WTC11 (cell line): ENCODE results near the gene SGK2. TPM values are rescaled to one million over a fixed set of nuclear protein-coding genes. Genes with fewer than 3 reads are reported as not detected.

Experiments
- ATAC-seq: fragments of 200-7000 bp; cut with Tn5 transposase; 2 replicates; pipeline ENCODE4 v1.10.0; 2021; ENCODE audit warnings: mild to moderate bottlenecking, moderate library complexity
- CTCF ChIA-PET: fragments of 300-600 bp; sonication (Branson Sonifier 250); formaldehyde crosslinking; loops from one replicate; lab custom pipeline; 2021; ENCODE audit warnings: antibody characterized with exemption; lab: Charles Lee
- POLR2A ChIA-PET: fragments of 350-600 bp; sonication (Branson Sonifier 250); formaldehyde crosslinking; loops from one replicate; lab custom pipeline; 2021; ENCODE audit warnings: antibody characterized with exemption; lab: Charles Lee
- DNase-seq: peaks from one replicate; pipeline ENCODE4 v3.0.0; 2021; ENCODE audit warnings: low spot score
- H3K27ac Mint-ChIP-seq: 2 replicates; pipeline ENCODE4 v1.8.0; 2021; ENCODE audit warnings: mixed read lengths
- H3K27me3 Mint-ChIP-seq: 2 replicates; pipeline ENCODE4 v1.8.0; 2021; ENCODE audit warnings: low read depth, mild to moderate bottlenecking, moderate library complexity, mixed read lengths
- H3K36me3 Mint-ChIP-seq: 2 replicates; pipeline ENCODE4 v1.8.0; 2021; ENCODE audit warnings: mixed read lengths
- H3K4me1 Mint-ChIP-seq: 2 replicates; pipeline ENCODE4 v1.8.0; 2022; ENCODE audit warnings: mixed read lengths
- H3K4me3 Mint-ChIP-seq: 2 replicates; pipeline ENCODE4 v1.8.0; 2021; ENCODE audit warnings: mild to moderate bottlenecking, moderate library complexity, mixed read lengths
- H3K9me3 Mint-ChIP-seq: 2 replicates; pipeline ENCODE4 v1.8.0; 2021; ENCODE audit warnings: mixed read lengths
- AFF4 ChIP-seq: sonication (generic); formaldehyde crosslinking; IDR thresholded peaks from 2 replicates; pipeline ENCODE4 v1.8.1; 2023; ENCODE audit warnings: mild to moderate bottlenecking, missing genetic modification reagents, borderline replicate concordance
- ATF1 ChIP-seq: sonication (generic); formaldehyde crosslinking; IDR thresholded peaks from 2 replicates; pipeline ENCODE4 v1.8.1; 2023; ENCODE audit warnings: mild to moderate bottlenecking, moderate library complexity, missing genetic modification reagents
- ATF2 ChIP-seq: sonication (generic); formaldehyde crosslinking; IDR thresholded peaks from 2 replicates; pipeline ENCODE4 v1.8.1; 2022; ENCODE audit warnings: low read depth, missing genetic modification reagents, borderline replicate concordance
- ATF6 ChIP-seq: sonication (generic); formaldehyde crosslinking; IDR thresholded peaks from 2 replicates; pipeline ENCODE4 v1.8.1; 2023; ENCODE audit warnings: mild to moderate bottlenecking, missing genetic modification reagents
- CBFB ChIP-seq: sonication (generic); formaldehyde crosslinking; IDR thresholded peaks from 2 replicates; pipeline ENCODE4 v1.8.1; 2022; ENCODE audit warnings: mild to moderate bottlenecking, low read depth, missing genetic modification reagents
- CDX4 ChIP-seq: fragments of 250-450 bp; sonication (Bioruptor Pico); IDR thresholded peaks from 2 replicates; pipeline ENCODE4 v1.9.0; 2021; ENCODE audit warnings: moderate library complexity, mild to moderate bottlenecking, inconsistent platforms, borderline replicate concordance
- CREB1 ChIP-seq: sonication (generic); formaldehyde crosslinking; IDR thresholded peaks from 2 replicates; pipeline ENCODE4 v1.8.0; 2023; ENCODE audit warnings: mild to moderate bottlenecking, missing genetic modification reagents
- ETV6 ChIP-seq: sonication (generic); formaldehyde crosslinking; IDR thresholded peaks from 2 replicates; pipeline ENCODE4 v1.8.1; 2022; ENCODE audit warnings: mild to moderate bottlenecking, missing genetic modification reagents
- FOXJ3 ChIP-seq: sonication (generic); formaldehyde crosslinking; IDR thresholded peaks from 2 replicates; pipeline ENCODE4 v1.9.0; 2021; ENCODE audit warnings: missing genetic modification reagents, mild to moderate bottlenecking, borderline replicate concordance
- FOXP1 ChIP-seq: sonication (generic); formaldehyde crosslinking; IDR thresholded peaks from 2 replicates; pipeline ENCODE4 v1.8.0; 2022; ENCODE audit warnings: missing genetic modification reagents, mild to moderate bottlenecking, moderate library complexity, borderline replicate concordance
- MAX ChIP-seq: sonication (generic); formaldehyde crosslinking; IDR thresholded peaks from 2 replicates; pipeline ENCODE4 v1.8.0; 2022; ENCODE audit warnings: mild to moderate bottlenecking, missing genetic modification reagents
- NFATC4 ChIP-seq: fragments of 250-450 bp; sonication (Bioruptor Pico); IDR thresholded peaks from 2 replicates; pipeline ENCODE4 v1.9.0; 2021; ENCODE audit warnings: mild to moderate bottlenecking
- NR2C2 ChIP-seq: sonication (generic); formaldehyde crosslinking; IDR thresholded peaks from 2 replicates; pipeline ENCODE4 v1.8.0; 2022; ENCODE audit warnings: mild to moderate bottlenecking, missing genetic modification reagents
- PREB ChIP-seq: sonication (generic); formaldehyde crosslinking; IDR thresholded peaks from 2 replicates; pipeline ENCODE4 v1.8.1; 2022; ENCODE audit warnings: mild to moderate bottlenecking, missing genetic modification reagents, moderate library complexity, borderline replicate concordance
- PRRX2 ChIP-seq: fragments of 250-450 bp; sonication (Bioruptor Pico); IDR thresholded peaks from 2 replicates; pipeline ENCODE4 v1.8.0; 2021; ENCODE audit warnings: mild to moderate bottlenecking
- TCF7 ChIP-seq: sonication (generic); formaldehyde crosslinking; IDR thresholded peaks from 2 replicates; pipeline ENCODE4 v1.8.0; 2022; ENCODE audit warnings: mild to moderate bottlenecking, low read depth, missing genetic modification reagents, moderate library complexity
- USF1 ChIP-seq: sonication (generic); formaldehyde crosslinking; IDR thresholded peaks from 2 replicates; pipeline ENCODE4 v1.8.0; 2022; ENCODE audit warnings: mild to moderate bottlenecking, missing genetic modification reagents
- ZNF425 ChIP-seq: fragments of 250-450 bp; sonication (Bioruptor Pico); conservative IDR thresholded peaks from 2 replicates; pipeline ENCODE4 v1.9.0; 2021; ENCODE audit warnings: mild to moderate bottlenecking
- total RNA-seq: library from RNA; stranded (reverse); gene quantifications from 3 replicates; pipeline ENCODE4 v1.2.3, GENCODE V29; 2021

The SGK2 gene
- total RNA-seq, 1 experiment from 2014 or later: 0.74 TPM

GRCh38 chr20:43514648-43514999 lies 44.2 kb upstream of the SGK2 start:
- CTCF ChIA-PET: interaction anchor here (0.6 to 2.1 kb wide), 5 partner anchors 23 to 1606 kb away, joined by 3 to 15 read pairs (median 5); partner anchors contain the start of gene IFT52
- H3K27me3 Mint-ChIP-seq: no peaks in the 10 kb centered on the region
- TF ChIP-seq ETV6 (no peak), USF1 (no peak), NR2C2 (CRISPR knock-in tag) (peak; percentile 42; the same call in 1 of the 2 replicates), TCF7 (CRISPR knock-in tag) (0 out of 2 replicates have a peak, but pooled peaks have one; percentile 33), MAX (CRISPR knock-in tag) (peak; percentile 30; the same call in 1 of the 2 replicates), FOXP1 (CRISPR knock-in tag) (no peak), PRRX2 (CRISPR knock-in tag) (0 out of 2 replicates have a peak, but pooled peaks have one; percentile 24)
- TF ChIP-seq, all 79 proteins: peak for 4
- Mint-ChIP-seq H3K4me3 (peak overlapping the region; percentile 87), H3K9me3 (peaks cover under 1% of the 10 kb centered on the region), H3K36me3 (peaks cover 20% of the 10 kb centered on the region), H3K4me1 (peaks cover 5% of the 10 kb centered on the region), H3K27ac (peak overlapping the region; percentile 80)
- ATAC-seq: peak; percentile 24
- DNase-seq: peak; percentile 63
- POLR2A ChIA-PET: interaction anchor here (0.6 to 2.0 kb wide), 2 partner anchors 57 to 1100 kb away, joined by 3 to 12 read pairs; partner anchors contain the start of gene SRSF6

GRCh38 chr20:43515628-43516027 lies 43.2 kb upstream of the SGK2 start:
- DNase-seq (no peak), ATAC-seq (no peak)
- Mint-ChIP-seq H3K27ac (no peak overlapping the region), H3K9me3 (peaks cover 10% of the 10 kb centered on the region), H3K4me3 (peak overlapping the region; percentile 87), H3K4me1 (peaks cover 5% of the 10 kb centered on the region), H3K27me3 (no peaks in the 10 kb centered on the region), H3K36me3 (peaks cover 29% of the 10 kb centered on the region)
- TF ChIP-seq ATF1 (CRISPR knock-in tag): no peak
- no peak for TF ChIP-seq CBFB (CRISPR knock-in tag)
- TF ChIP-seq PRRX2 (CRISPR knock-in tag): no peak
- no peak for TF ChIP-seq FOXJ3
- TF ChIP-seq CREB1 (CRISPR knock-in tag): no peak
- no peak for TF ChIP-seq AFF4 (CRISPR knock-in tag)
- TF ChIP-seq ZNF425 (CRISPR knock-in tag): no peak
- POLR2A ChIA-PET: no interaction called here
- CTCF ChIA-PET: interaction anchor here (2.1 kb wide), 1 partner anchor 22 kb away, joined by 15 read pairs; no protein-coding TSS in a partner anchor

- peaks cover 10% of the 10 kb centered on the region for H3K9me3 Mint-ChIP-seq
- H3K4me1 Mint-ChIP-seq: peaks cover 5% of the 10 kb centered on the region
- no peaks in the 10 kb centered on the region for H3K27me3 Mint-ChIP-seq
- peaks cover 29% of the 10 kb centered on the region for H3K36me3 Mint-ChIP-seq
- no peak for DNase-seq
- H3K4me3 Mint-ChIP-seq: no peak overlapping the region
- no peak overlapping the region for H3K27ac Mint-ChIP-seq
- CTCF ChIA-PET: interaction anchor here (1.4 kb wide), 1 partner anchor 8 kb away, joined by 5 read pairs; no protein-coding TSS in a partner anchor
- POLR2A ChIA-PET: interaction anchor here (0.7 kb wide), 1 partner anchor 30 kb away, joined by 3 read pairs; no protein-coding TSS in a partner anchor
- no peak for ATAC-seq
- TF ChIP-seq ATF2 (CRISPR knock-in tag) (no peak), ATF6 (CRISPR knock-in tag) (no peak), CDX4 (CRISPR knock-in tag) (no peak), PREB (CRISPR knock-in tag) (no peak), NFATC4 (CRISPR knock-in tag) (no peak)
Measured at GRCh38 chr20:43516251-43516824, 42.5 kb upstream of the SGK2 start.
